GM21576 (cell line): Measurements from ENCODE around the gene EMILIN1.

Experiments
- ATAC-seq: cut with Tn5 transposase; IDR thresholded peaks from one replicate; pipeline ENCODE4 v1.9.1; 2021; ENCODE audit warnings: mild to moderate bottlenecking, moderate library complexity; ENCODE audit not compliant: unreplicated experiment

The EMILIN1 gene

GRCh38 chr2:27078267-27079194 lies at the start of gene EMILIN1:
Gene EMILIN1, plus strand, starts transcription at chr2:27078615. Its CDS starts 451 bp downstream, at chr2:27079066.
- ATAC-seq = no peak

- ATAC-seq = no peak
Measured at GRCh38 chr2:27029051-27029450, 49.4 kb upstream of the EMILIN1 start.

GRCh38 chr2:27032495-27033252 lies 45.7 kb upstream of the EMILIN1 start, which contains the start of gene TMEM214:
Gene TMEM214, plus strand, starts transcription at chr2:27032965. Its CDS starts 51 bp downstream, at chr2:27033016.
- peak; percentile 87 for ATAC-seq

- no peak for ATAC-seq
Measured at GRCh38 chr2:27033253-27033852, 45.1 kb upstream of the EMILIN1 start.

GRCh38 chr2:27038012-27038411 lies 40.4 kb upstream of the EMILIN1 start:
- ATAC-seq = no peak

GRCh38 chr2:27038631-27039339 lies 39.6 kb upstream of the EMILIN1 start:
- no peak for ATAC-seq

GRCh38 chr2:27039426-27039825 lies 39.0 kb upstream of the EMILIN1 start:
- ATAC-seq = no peak

GRCh38 chr2:27039871-27040270 lies 38.5 kb upstream of the EMILIN1 start:
- no peak for ATAC-seq

- no peak for ATAC-seq
Measured at GRCh38 chr2:27040282-27040681, 38.1 kb upstream of the EMILIN1 start.

- ATAC-seq = peak; percentile 24
Measured at GRCh38 chr2:27041752-27042151, 36.7 kb upstream of the EMILIN1 start.

- ATAC-seq = peak; percentile 74
Measured at GRCh38 chr2:27042159-27042661, 36.2 kb upstream of the EMILIN1 start.

GRCh38 chr2:27042985-27043634 lies 35.3 kb upstream of the EMILIN1 start:
- no peak for ATAC-seq

GRCh38 chr2:27049422-27050280 lies 28.8 kb upstream of the EMILIN1 start:
- peak; percentile 13 for ATAC-seq

GRCh38 chr2:27050281-27050995 lies 28.0 kb upstream of the EMILIN1 start:
- ATAC-seq = peak; percentile 46

GRCh38 chr2:27050996-27051901 lies 27.2 kb upstream of the EMILIN1 start, which contains the start of gene AGBL5:
Gene AGBL5, plus strand, starts transcription at chr2:27051668. Its CDS starts 1,291 bp downstream, at chr2:27052959.
- peak; percentile 69 for ATAC-seq

GRCh38 chr2:27051902-27052645 lies 26.3 kb upstream of the EMILIN1 start:
- ATAC-seq = no peak
